PC-3 (cell line): Measurements from ENCODE around the gene PPP1R16B. TPM values are rescaled to one million over a fixed set of nuclear protein-coding genes. Genes with fewer than 3 reads are reported as not detected.

Experiments
- ATAC-seq: fragments of 200-7000 bp; cut with Tn5 transposase; 2 replicates; pipeline ENCODE4 v1.9.1; 2020; ENCODE audit warnings: mild to moderate bottlenecking, moderate library complexity
- BruUV-seq: library from RNA; stranded (reverse); fragments of 400-500 nt; replicated peaks from 2 replicates; lab custom pipeline; 2021; lab: Mats Ljungman, UMichigan
- CTCF ChIA-PET: fragments of 300-600 bp; sonication (Branson Sonifier 250); formaldehyde crosslinking; loops from one replicate; lab custom pipeline; 2022; ENCODE audit warnings: antibody characterized with exemption; lab: Charles Lee
- POLR2A ChIA-PET: fragments of 300-600 bp; sonication (Branson Sonifier 250); formaldehyde crosslinking; loops from one replicate; lab custom pipeline; 2022; ENCODE audit warnings: antibody characterized with exemption; ENCODE audit not compliant: unreplicated experiment; lab: Charles Lee
- DNase-seq: peaks from one replicate; pipeline ENCODE4 v3.0.0-alpha.2; 2015
- H2AFZ ChIP-seq: fragments of 300-600 bp; sonication (generic); 2 replicates; pipeline ENCODE4 v1.6.0; 2016; ENCODE audit warnings: antibody characterized with exemption, low read length
- H3F3A ChIP-seq: fragments of 300-600 bp; sonication (generic); one replicate; pipeline ENCODE4 v1.6.0; 2017; ENCODE audit warnings: antibody characterized with exemption, low read length, control low read depth, mild to moderate bottlenecking; ENCODE audit not compliant: unreplicated experiment
- H3K27ac ChIP-seq: fragments of 300-600 bp; sonication (generic); 2 replicates; pipeline ENCODE4 v1.5.1; 2016; ENCODE audit warnings: mild to moderate bottlenecking, low read length
- H3K27me3 ChIP-seq: fragments of 300-600 bp; sonication (generic); 2 replicates; pipeline ENCODE4 v1.6.1; 2016; ENCODE audit warnings: low read length, mixed read lengths
- H3K36me3 ChIP-seq: fragments of 300-600 bp; sonication (generic); 2 replicates; pipeline ENCODE4 v1.6.1; 2016; ENCODE audit warnings: low read depth, mixed run types, low read length, mixed read lengths
- H3K4me1 ChIP-seq: fragments of 300-600 bp; sonication (generic); 2 replicates; pipeline ENCODE4 v1.5.1; 2016; ENCODE audit warnings: low read length; ENCODE audit not compliant: insufficient read depth
- H3K4me2 ChIP-seq: fragments of 300-600 bp; sonication (generic); 2 replicates; pipeline ENCODE4 v1.6.0; 2016; ENCODE audit warnings: low read length
- H3K4me3 ChIP-seq: fragments of 300-600 bp; sonication (generic); 2 replicates; pipeline ENCODE4 v1.5.1; 2016; ENCODE audit warnings: mild to moderate bottlenecking, low read length, mixed read lengths
- H3K79me2 ChIP-seq: fragments of 300-600 bp; sonication (generic); 2 replicates; pipeline ENCODE4 v1.6.1; 2017; ENCODE audit warnings: low read length, mixed read lengths
- H3K9ac ChIP-seq: fragments of 300-600 bp; sonication (generic); 2 replicates; pipeline ENCODE4 v1.6.0; 2016; ENCODE audit warnings: mild to moderate bottlenecking, low read length
- H3K9me2 ChIP-seq: fragments of 300-600 bp; sonication (generic); replicated peaks from 2 replicates; pipeline ENCODE4 v1.6.1; 2016; ENCODE audit warnings: mixed run types, low read length, mixed read lengths
- H3K9me3 ChIP-seq: fragments of 300-600 bp; sonication (generic); 2 replicates; pipeline ENCODE4 v1.6.1; 2016; ENCODE audit warnings: low read length, mixed read lengths
- H4K20me1 ChIP-seq: fragments of 300-600 bp; sonication (generic); 2 replicates; pipeline ENCODE4 v1.6.1; 2016; ENCODE audit warnings: low read length, mixed read lengths
- CTCF ChIP-seq: fragments of 300-600 bp; sonication (generic); conservative IDR thresholded peaks from 2 replicates; pipeline ENCODE4 v1.5.1; 2017; ENCODE audit warnings: antibody characterized with exemption, low read depth, mild to moderate bottlenecking, low read length
- EZH2 ChIP-seq: fragments of 300-600 bp; sonication (generic); IDR thresholded peaks from one replicate; pipeline ENCODE4 v1.6.1; 2017; ENCODE audit warnings: antibody characterized with exemption, mild to moderate bottlenecking, low read length; ENCODE audit not compliant: unreplicated experiment
- EZH2phosphoT487 ChIP-seq: fragments of 300-600 bp; sonication (generic); IDR thresholded peaks from 2 replicates; pipeline ENCODE4 v1.6.1; 2018; ENCODE audit warnings: mild to moderate bottlenecking, antibody characterized with exemption, low read length, borderline replicate concordance
- intact Hi-C: fragments of 100-400 bp; cut with micrococcal nuclease; formaldehyde crosslinking; loops from 2 replicates; pipeline ENCODE4 v1.9.0; 2023
- total RNA-seq: library from RNA; depleted of rRNA; stranded (reverse); fragments of >200 nt; gene quantifications from 2 replicates; pipeline ENCODE4 v1.2.3, GENCODE V29; 2014

The PPP1R16B gene
- total RNA-seq, 1 experiment from 2014 or later: 0.04 TPM

GRCh38 chr20:38962044-38962927 lies 156.8 kb downstream of the PPP1R16B start, which contains the start of gene DHX35:
DHX35 (plus strand) TSS chr20:38962344; CDS start chr20:38962368, 24 bp downstream.
- ChIA-PET POLR2A (interaction anchor here (0.6 to 1.0 kb wide), 7 partner anchors 8 to 536 kb away, joined by 3 to 24 read pairs (median 4); partner anchors contain the start of gene FAM83D), CTCF (interaction anchor here (0.5 to 1.3 kb wide), 5 partner anchors 20 to 87 kb away, joined by 3 to 5 read pairs (median 3); partner anchors contain the start of gene FAM83D)
- peaks cover 49% of the 10 kb centered on the region for H3K79me2 ChIP-seq
- no TSS peak for BruUV-seq
- no peaks in the 10 kb centered on the region for H3F3A ChIP-seq
- peak within 1 kb of the TSS; percentile 94 for H3K9ac ChIP-seq
- TF ChIP-seq CTCF (peak; percentile 53), EZH2phosphoT487 (no peak)
- no peaks in the 10 kb centered on the region for H3K27me3 ChIP-seq
- intact Hi-C loops: loop anchor here (1.0 kb wide), 1 partner anchor 36 kb away; the partner anchor contains the start of gene FAM83D
- ATAC-seq (peak; percentile 99), DNase-seq (peak; percentile 97)
- no peaks in the 10 kb centered on the region for H3K9me3 ChIP-seq
- no peaks in the 10 kb centered on the region for H3K9me2 ChIP-seq
- peak within 1 kb of the TSS; percentile 88 for H3K4me2 ChIP-seq
- H3K27ac ChIP-seq: peak within 1 kb of the TSS; percentile 71
- H3K4me3 ChIP-seq: peak within 1 kb of the TSS; percentile 91
- peak within 1 kb of the TSS; percentile 94 for H2AFZ ChIP-seq
- H3K4me1 ChIP-seq: peaks cover 18% of the 10 kb centered on the region
- H4K20me1 ChIP-seq: no peaks in the 10 kb centered on the region
- H3K36me3 ChIP-seq: no peaks in the 10 kb centered on the region

- Histone ChIP-seq H3K36me3 (no peaks in the 10 kb centered on the region), H3K27ac (peak overlapping the region; percentile 71; the same call in 1 of the 2 replicates), H3K4me2 (peak overlapping the region; percentile 88), H3K4me1 (peaks cover 18% of the 10 kb centered on the region), H3K27me3 (no peaks in the 10 kb centered on the region), H3F3A (no peaks in the 10 kb centered on the region), H2AFZ (peak overlapping the region; percentile 79), H3K9me3 (no peaks in the 10 kb centered on the region), H3K79me2 (peaks cover 55% of the 10 kb centered on the region), H3K9me2 (no peaks in the 10 kb centered on the region), H3K4me3 (peak overlapping the region; percentile 91), H4K20me1 (no peaks in the 10 kb centered on the region), H3K9ac (peak overlapping the region; percentile 94)
- TF ChIP-seq EZH2phosphoT487: no peak
- no peak for TF ChIP-seq EZH2
- no peak for TF ChIP-seq CTCF
- TSS peak; percentile 56 for BruUV-seq
- CTCF ChIA-PET: interaction anchor here (0.5 to 1.3 kb wide), 2 partner anchors 29 to 37 kb away, joined by 3 read pairs; partner anchors contain the start of gene FAM83D
- intact Hi-C loops: loop anchor here (1.0 kb wide), 1 partner anchor 37 kb away; the partner anchor contains the start of gene FAM83D
- DNase-seq (no peak), ATAC-seq (no peak)
- POLR2A ChIA-PET: interaction anchor here (0.6 to 1.0 kb wide), 3 partner anchors 17 to 46 kb away, joined by 3 to 7 read pairs (median 4); partner anchors contain the start of gene FAM83D
Measured at GRCh38 chr20:38962928-38963401, 157.5 kb downstream of the PPP1R16B start.
